K562 (cell line): ENCODE data around the gene ENOX2. TPM values are rescaled to one million over a fixed set of nuclear protein-coding genes. Genes with fewer than 3 reads are reported as not detected.

Source experiments
- CCAR2 ChIP-seq: fragments of 200-400 bp; formaldehyde crosslinking; IDR thresholded peaks from 2 replicates; pipeline ENCODE4 v1.6.1; 2017; ENCODE audit warnings: mild to moderate bottlenecking, low read depth, low read length
- RAD21 ChIP-seq, 2 experiments: fragments of 250-450 bp in 1 of 2; fragments of 450-650 bp in 1 of 2; sonication (Bioruptor Pico) in 1 of 2; formaldehyde crosslinking in 1 of 2; IDR thresholded peaks in 1 of 2; conservative IDR thresholded peaks in 1 of 2; 2 replicates each; pipeline versions ENCODE4 v1.4.0 to v1.8.0; 2020 to 2022; ENCODE audit warnings: mild to moderate bottlenecking in 2 of 2, moderate library complexity in 1 of 2
- SMC3 ChIP-seq: conservative IDR thresholded peaks from 2 replicates; pipeline ENCODE4 v1.6.1; 2011; ENCODE audit warnings: low read depth, low read length, improper control_type of control experiment; ENCODE audit not compliant: insufficient read depth
- SPI1 ChIP-seq: IDR thresholded peaks from 2 replicates; pipeline ENCODE4 v1.6.1; 2011; ENCODE audit warnings: low read depth, low read length, control low read depth, borderline replicate concordance
- STAG1 ChIP-seq: sonication (generic); formaldehyde crosslinking; IDR thresholded peaks from 2 replicates; pipeline ENCODE4 v1.5.0; 2020; ENCODE audit warnings: missing genetic modification reagents, borderline replicate concordance
- ZKSCAN1 ChIP-seq: fragments of 150-350 bp; IDR thresholded peaks from 2 replicates; pipeline ENCODE4 v1.6.1; 2016; ENCODE audit warnings: low read depth, low read length
- ZNF766 ChIP-seq: fragments of 200-800 bp; sonication (Bioruptor generic); conservative IDR thresholded peaks from 2 replicates; pipeline ENCODE4 v1.6.1; 2016; ENCODE audit warnings: missing genetic modification characterization, missing compliant biosample characterization
- polyA plus RNA-seq, 8 experiments: library from polyadenylated mRNA; depleted of rRNA in 4 of 8; stranded (reverse) in 5 of 8; unstranded in 3 of 8; fragments of >200 nt; fragmentation: Nextera tagmentation in 2 of 8; fragmentation: Illumina TruSeq in 1 of 8; extraction: Ambion mirVana in 2 of 8; extraction: Trizol in 1 of 8; gene quantifications; 2 replicates each; pipeline versions ENCODE4 v1.2.1 to v1.2.3, GENCODE V29; 2011 to 2014; ENCODE audit warnings: inconsistent platforms in 1 of 8, missing spikeins in 1 of 8
- total RNA-seq, 7 experiments: library from RNA; depleted of rRNA in 6 of 7; stranded (reverse); fragments of >200 nt in 6 of 7; fragmentation: Illumina TruSeq in 2 of 7; extraction: Trizol in 2 of 7; gene quantifications; 2 replicates each; pipeline versions ENCODE4 v1.2.1 to v1.2.3, GENCODE V29; 2011 to 2021; ENCODE audit warnings: low replicate concordance in 1 of 7
- TF ChIP-seq, protein P1 (sequence below), 2 experiments: fragments of 450-650 bp; formaldehyde crosslinking in 1 of 2; IDR thresholded peaks; 2 replicates each; pipeline versions ENCODE4 v1.4.0 to v1.6.1; 2014 to 2020; ENCODE audit warnings: mild to moderate bottlenecking in 2 of 2, borderline replicate concordance in 1 of 2, low read depth in 1 of 2

ENOX2 gene
- total and polyA plus RNA-seq, 9 of the 15 experiments (the other 6 are each of a cell fraction or from before 2014, with no cell fraction given): 6.1 to 24.0 (median 13.8) TPM

DNA sequence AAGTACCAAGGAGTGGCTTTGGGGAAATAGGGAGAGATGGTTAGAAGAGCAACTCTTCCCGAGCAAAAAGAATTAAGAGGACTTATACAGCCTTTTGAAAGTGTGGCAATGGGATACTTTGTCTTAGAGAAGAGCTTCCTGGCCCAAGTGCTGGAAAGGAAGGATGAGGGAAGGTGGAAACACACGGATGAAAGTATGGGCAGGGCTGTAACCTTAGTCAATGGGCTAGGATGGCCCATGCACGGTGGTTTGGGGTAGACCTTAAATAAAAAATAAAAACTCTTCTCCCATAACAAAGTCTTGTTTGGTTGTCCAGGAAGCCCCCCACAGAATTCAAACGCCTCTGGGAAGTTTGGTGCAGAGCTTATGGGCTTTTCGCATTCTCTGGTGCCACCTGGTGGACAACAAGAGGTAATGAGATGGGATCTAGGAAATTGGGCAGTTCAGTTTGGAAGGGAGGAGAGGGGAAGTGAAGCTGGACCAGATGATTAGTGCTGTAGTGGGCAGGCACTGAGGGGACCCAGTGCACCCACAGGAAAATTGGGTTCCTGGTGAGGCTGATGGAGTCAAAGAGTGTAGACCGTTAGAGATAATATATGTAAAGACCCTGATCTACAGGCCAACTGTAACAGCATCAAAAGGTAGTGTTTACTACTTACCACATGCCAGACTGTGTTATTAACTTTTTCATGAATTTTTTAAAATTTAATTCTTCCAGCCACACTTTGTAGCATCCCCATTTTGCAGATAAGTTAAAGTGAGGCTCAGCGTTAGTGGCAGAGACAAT, 13.8 kb upstream of the ENOX2 start (continued):
- TF ChIP-seq SMC3 (peak; percentile 86), CCAR2 (no peak), ZKSCAN1 (no peak), SPI1 (peak; percentile 71), ZNF766 (no peak), RAD21 (CRISPR knock-in tag; conservative IDR thresholded peaks at IDR 0.05 in 1 of 2, IDR thresholded peaks at IDR 0.05 in 1 of 2) (peak; percentile 91 to 94), STAG1 (CRISPR knock-in tag) (peak; percentile 75; the same call in 1 of the 2 replicates)
- TF ChIP-seq, protein P1, sequence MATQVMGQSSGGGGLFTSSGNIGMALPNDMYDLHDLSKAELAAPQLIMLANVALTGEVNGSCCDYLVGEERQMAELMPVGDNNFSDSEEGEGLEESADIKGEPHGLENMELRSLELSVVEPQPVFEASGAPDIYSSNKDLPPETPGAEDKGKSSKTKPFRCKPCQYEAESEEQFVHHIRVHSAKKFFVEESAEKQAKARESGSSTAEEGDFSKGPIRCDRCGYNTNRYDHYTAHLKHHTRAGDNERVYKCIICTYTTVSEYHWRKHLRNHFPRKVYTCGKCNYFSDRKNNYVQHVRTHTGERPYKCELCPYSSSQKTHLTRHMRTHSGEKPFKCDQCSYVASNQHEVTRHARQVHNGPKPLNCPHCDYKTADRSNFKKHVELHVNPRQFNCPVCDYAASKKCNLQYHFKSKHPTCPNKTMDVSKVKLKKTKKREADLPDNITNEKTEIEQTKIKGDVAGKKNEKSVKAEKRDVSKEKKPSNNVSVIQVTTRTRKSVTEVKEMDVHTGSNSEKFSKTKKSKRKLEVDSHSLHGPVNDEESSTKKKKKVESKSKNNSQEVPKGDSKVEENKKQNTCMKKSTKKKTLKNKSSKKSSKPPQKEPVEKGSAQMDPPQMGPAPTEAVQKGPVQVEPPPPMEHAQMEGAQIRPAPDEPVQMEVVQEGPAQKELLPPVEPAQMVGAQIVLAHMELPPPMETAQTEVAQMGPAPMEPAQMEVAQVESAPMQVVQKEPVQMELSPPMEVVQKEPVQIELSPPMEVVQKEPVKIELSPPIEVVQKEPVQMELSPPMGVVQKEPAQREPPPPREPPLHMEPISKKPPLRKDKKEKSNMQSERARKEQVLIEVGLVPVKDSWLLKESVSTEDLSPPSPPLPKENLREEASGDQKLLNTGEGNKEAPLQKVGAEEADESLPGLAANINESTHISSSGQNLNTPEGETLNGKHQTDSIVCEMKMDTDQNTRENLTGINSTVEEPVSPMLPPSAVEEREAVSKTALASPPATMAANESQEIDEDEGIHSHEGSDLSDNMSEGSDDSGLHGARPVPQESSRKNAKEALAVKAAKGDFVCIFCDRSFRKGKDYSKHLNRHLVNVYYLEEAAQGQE (IDR thresholded peaks at IDR 0.05; ENCODE audit: borderline replicate concordance): peak; percentile 87
- TF ChIP-seq, protein P1 (CRISPR knock-in tag; IDR thresholded peaks at IDR 0.05; ENCODE audit: low read depth): no peak
- TF ChIP-seq, all 486 proteins: peak for 13
